ENCODE results near the gene SRSF3.
"Not testable (repeated sequence)": the region's sequence is repeated elsewhere in the genome, so short reads cannot be mapped to it uniquely, and the experiment has no call there.

The SRSF3 gene

GRCh38 chr6:36650848-36651478 lies 56.8 kb downstream of the SRSF3 start:
- no peak for DNase-seq

- DNase-seq, result no peak
Measured at GRCh38 chr6:36651659-36652379, 57.7 kb downstream of the SRSF3 start.

- DNase-seq, result not testable (repeated sequence)
Measured at GRCh38 chr6:36654469-36654868, 60.3 kb downstream of the SRSF3 start.
